Fibroblast of the aortic adventitia (primary cell): ENCODE measurements around the gene ALDH9A1. TPM values are rescaled to one million over a fixed set of nuclear protein-coding genes. Genes with fewer than 3 reads are reported as not detected.
A peak's percentile ranks its signal among the peaks of the same experiment; 100 is the strongest.

Source experiments
- DNase-seq: peaks from one replicate; pipeline ENCODE4 v3.0.0-alpha.2; 2010; ENCODE audit warnings: low read depth
- H3K4me3 ChIP-seq: 2 replicates; pipeline ENCODE4 v1.5.1; 2011; ENCODE audit warnings: low read depth, mild to moderate bottlenecking, control low read depth, low read length, moderate library complexity
- CTCF ChIP-seq: IDR thresholded peaks from 2 replicates; pipeline ENCODE4 v1.5.1; 2011; ENCODE audit warnings: mild to moderate bottlenecking, low read length, control low read depth, inconsistent platforms; ENCODE audit not compliant: insufficient read depth
- total RNA-seq: library from RNA; depleted of rRNA; stranded (reverse); fragments of >200 nt; gene quantifications from 2 replicates; pipeline ENCODE4 v1.2.3, GENCODE V29; 2012; ENCODE audit warnings: low replicate concordance

The ALDH9A1 gene
- total RNA-seq, 1 donor = 97.2 TPM

- H3K4me3 ChIP-seq = no peak overlapping the region
- no peak for TF ChIP-seq CTCF
- DNase-seq = no peak
Observed at GRCh38 chr1:165675794-165676193, 22.6 kb downstream of the ALDH9A1 start.

GRCh38 chr1:165674599-165674998, 23.8 kb downstream of the ALDH9A1 start:
- no peak overlapping the region for H3K4me3 ChIP-seq
- no peak for TF ChIP-seq CTCF
- peak; percentile 64 for DNase-seq

GRCh38 chr1:165671526-165671925, 26.8 kb downstream of the ALDH9A1 start:
- TF ChIP-seq CTCF = no peak
- no peak overlapping the region for H3K4me3 ChIP-seq
- no peak for DNase-seq

- no peak overlapping the region for H3K4me3 ChIP-seq
- TF ChIP-seq CTCF = no peak
- no peak for DNase-seq
Observed at GRCh38 chr1:165668184-165668583, 30.2 kb downstream of the ALDH9A1 start.

GRCh38 chr1:165666152-165666825, 32.1 kb downstream of the ALDH9A1 start:
- no peak for TF ChIP-seq CTCF
- no peak overlapping the region for H3K4me3 ChIP-seq
- peak; percentile 57 for DNase-seq

GRCh38 chr1:165662186-165662585, 36.2 kb downstream of the ALDH9A1 start:
- no peak for TF ChIP-seq CTCF
- no peak overlapping the region for H3K4me3 ChIP-seq
- no peak for DNase-seq

GRCh38 chr1:165661703-165662102, 36.7 kb downstream of the ALDH9A1 start:
- DNase-seq = peak; percentile 25
- H3K4me3 ChIP-seq = no peak overlapping the region
- no peak for TF ChIP-seq CTCF
